Uterus (tissue), 2 donors: Measurements from ENCODE around the gene MAP2K2.

Experiments used
- POLR2A ChIP-seq, 2 donors: fragments of 450-650 bp; IDR thresholded peaks; one replicate each; pipeline ENCODE4 v1.6.1; 2016; ENCODE audit warnings: antibody characterized with exemption in 2 of 2, mild to moderate bottlenecking in 1 of 2, moderate library complexity in 1 of 2
- TF ChIP-seq, protein P1 (sequence below), 4 experiments: fragments of 200-600 bp in 2 of 4; fragments of 450-650 bp in 2 of 4; sonication (generic) in 2 of 4; IDR thresholded peaks; one replicate each; pipeline ENCODE4 v1.5.1; 2016 to 2019; ENCODE audit warnings: antibody characterized with exemption in 4 of 4, mild to moderate bottlenecking in 2 of 4, moderate library complexity in 1 of 4

DNA sequence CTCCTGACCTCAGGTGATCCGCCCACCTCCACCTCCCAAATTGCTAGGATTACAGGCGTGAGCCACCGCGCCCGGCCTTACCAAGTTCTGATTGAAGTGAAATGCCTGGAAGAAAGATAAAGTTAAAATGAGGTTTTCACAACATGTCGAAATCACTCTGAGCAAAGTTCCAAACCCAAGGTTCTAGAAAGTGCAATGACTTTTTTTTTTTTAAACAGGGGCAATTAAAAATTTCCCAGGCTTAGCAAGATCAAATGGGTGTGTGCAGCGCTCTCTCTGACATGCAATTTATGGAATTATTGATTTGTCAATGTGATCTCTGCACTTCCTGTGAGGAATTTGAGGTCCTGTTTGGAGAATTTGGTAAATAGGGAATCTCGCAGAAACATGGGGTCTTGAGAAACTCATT, 12.8 kb upstream of the MAP2K2 start:
- TF ChIP-seq, protein P1, sequence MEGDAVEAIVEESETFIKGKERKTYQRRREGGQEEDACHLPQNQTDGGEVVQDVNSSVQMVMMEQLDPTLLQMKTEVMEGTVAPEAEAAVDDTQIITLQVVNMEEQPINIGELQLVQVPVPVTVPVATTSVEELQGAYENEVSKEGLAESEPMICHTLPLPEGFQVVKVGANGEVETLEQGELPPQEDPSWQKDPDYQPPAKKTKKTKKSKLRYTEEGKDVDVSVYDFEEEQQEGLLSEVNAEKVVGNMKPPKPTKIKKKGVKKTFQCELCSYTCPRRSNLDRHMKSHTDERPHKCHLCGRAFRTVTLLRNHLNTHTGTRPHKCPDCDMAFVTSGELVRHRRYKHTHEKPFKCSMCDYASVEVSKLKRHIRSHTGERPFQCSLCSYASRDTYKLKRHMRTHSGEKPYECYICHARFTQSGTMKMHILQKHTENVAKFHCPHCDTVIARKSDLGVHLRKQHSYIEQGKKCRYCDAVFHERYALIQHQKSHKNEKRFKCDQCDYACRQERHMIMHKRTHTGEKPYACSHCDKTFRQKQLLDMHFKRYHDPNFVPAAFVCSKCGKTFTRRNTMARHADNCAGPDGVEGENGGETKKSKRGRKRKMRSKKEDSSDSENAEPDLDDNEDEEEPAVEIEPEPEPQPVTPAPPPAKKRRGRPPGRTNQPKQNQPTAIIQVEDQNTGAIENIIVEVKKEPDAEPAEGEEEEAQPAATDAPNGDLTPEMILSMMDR (IDR thresholded peaks at IDR 0.05): no peak
- TF ChIP-seq POLR2A (IDR thresholded peaks at IDR 0.05): no peak
